Karpas-422 (cell line): ENCODE measurements around the gene XCR1. TPM values are rescaled to one million over a fixed set of nuclear protein-coding genes. Genes with fewer than 3 reads are reported as not detected.

Experiments used
- DNase-seq: peaks from one replicate; pipeline ENCODE4 v3.0.0-alpha.2; 2015
- H2AFZ ChIP-seq: fragments of 200-600 bp; sonication (generic); 2 replicates; pipeline ENCODE4 v1.6.1; 2014; ENCODE audit warnings: antibody characterized with exemption, low read length, mixed read lengths
- H3K27ac ChIP-seq: fragments of 200-600 bp; sonication (generic); 2 replicates; pipeline ENCODE4 v1.5.1; 2014; ENCODE audit warnings: mild to moderate bottlenecking, low read length, moderate library complexity
- H3K27me3 ChIP-seq: fragments of 200-600 bp; sonication (generic); 2 replicates; pipeline ENCODE4 v1.6.1; 2014; ENCODE audit warnings: low read length, mixed read lengths
- H3K36me3 ChIP-seq: fragments of 200-600 bp; sonication (generic); 2 replicates; pipeline ENCODE4 v1.6.1; 2014; ENCODE audit warnings: low read length, mixed read lengths; ENCODE audit not compliant: insufficient read depth
- H3K4me1 ChIP-seq: fragments of 200-600 bp; sonication (generic); 2 replicates; pipeline ENCODE4 v1.6.1; 2014; ENCODE audit warnings: mild to moderate bottlenecking, low read length, mixed read lengths
- H3K4me2 ChIP-seq: fragments of 200-600 bp; sonication (generic); 2 replicates; pipeline ENCODE4 v1.6.1; 2014; ENCODE audit warnings: low read length, low read depth, mild to moderate bottlenecking; ENCODE audit not compliant: poor library complexity, severe bottlenecking
- H3K4me3 ChIP-seq: fragments of 200-600 bp; sonication (generic); 2 replicates; pipeline ENCODE4 v1.5.1; 2014; ENCODE audit warnings: mild to moderate bottlenecking, antibody characterized with exemption, low read length, mixed read lengths
- H3K79me2 ChIP-seq: fragments of 200-600 bp; sonication (generic); 2 replicates; pipeline ENCODE4 v1.6.1; 2014; ENCODE audit warnings: mild to moderate bottlenecking, low read length, mixed read lengths
- H3K9ac ChIP-seq: fragments of 200-600 bp; sonication (generic); 2 replicates; pipeline ENCODE4 v1.6.0; 2014; ENCODE audit warnings: low read length
- H3K9me2 ChIP-seq: fragments of 200-600 bp; sonication (generic), shearing (Covaris generic); replicated peaks from 2 replicates; pipeline ENCODE4 v1.6.0; 2014; ENCODE audit warnings: mild to moderate bottlenecking, low read length, moderate library complexity; ENCODE audit not compliant: insufficient read depth
- H3K9me3 ChIP-seq: fragments of 300-700, 200-600 bp; sonication (generic); 2 replicates; pipeline ENCODE4 v1.6.1; 2014; ENCODE audit warnings: low read length, mixed read lengths
- H4K20me1 ChIP-seq: fragments of 200-600 bp; sonication (generic); 2 replicates; pipeline ENCODE4 v1.6.1; 2014; ENCODE audit warnings: mild to moderate bottlenecking, antibody characterized with exemption, low read length, low read depth; ENCODE audit not compliant: insufficient read depth
- total RNA-seq: library from RNA; depleted of rRNA; stranded (reverse); fragments of >200 nt; shearing (Covaris generic); gene quantifications from 2 replicates; pipeline ENCODE4 v1.2.3, GENCODE V29; 2014; ENCODE audit warnings: low replicate concordance

Gene XCR1
- total RNA-seq, 1 experiment from 2014 or later = not detected

DNA sequence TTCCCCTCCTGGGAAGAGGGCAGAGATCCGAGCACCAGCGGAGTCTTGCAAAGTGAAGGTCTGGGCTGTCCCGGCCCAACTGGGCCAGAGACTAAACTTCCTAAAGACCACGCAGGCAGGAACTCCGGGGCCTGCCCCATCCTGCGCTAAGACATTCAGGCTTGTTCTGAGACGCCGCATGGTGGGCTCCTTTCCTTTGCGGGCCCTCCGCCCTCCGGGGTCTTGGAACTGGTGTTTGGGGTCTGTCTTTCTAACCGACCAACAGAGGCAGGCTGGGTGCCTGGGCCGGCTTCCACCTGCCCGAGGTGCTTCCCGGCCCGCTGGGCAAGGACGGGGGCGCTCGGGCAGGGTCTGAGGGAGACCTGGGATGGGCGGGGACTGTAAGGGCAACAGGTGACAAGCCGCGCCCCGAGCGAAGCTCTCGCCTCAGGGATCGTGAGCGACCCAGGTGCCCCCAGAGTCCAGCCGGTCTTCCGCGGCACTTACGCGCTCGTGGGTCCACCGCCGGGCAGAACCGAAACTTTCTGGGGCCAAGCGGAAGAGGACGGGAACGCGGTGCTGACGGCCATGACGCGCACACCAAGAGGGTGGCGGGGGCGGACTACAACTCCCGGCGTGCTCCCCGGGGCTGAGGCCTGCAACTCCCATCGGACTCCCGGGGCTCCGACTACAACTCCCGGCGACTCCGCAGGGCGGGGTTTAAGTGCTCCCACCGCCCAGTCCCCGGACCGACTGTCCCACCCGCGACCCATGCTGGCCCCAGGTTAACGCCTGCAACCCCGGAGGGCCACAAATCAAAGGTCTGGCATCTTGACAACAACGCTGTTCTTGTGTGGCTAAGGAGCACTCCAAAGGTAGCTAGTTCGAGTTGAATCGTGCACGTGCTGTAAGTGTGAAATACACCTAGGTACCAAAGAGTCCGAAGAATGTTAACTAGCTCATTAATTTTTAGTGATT, 31.8 kb downstream of the XCR1 start, which contains the start of gene FYCO1:
FYCO1 (minus strand) TSS at position 589 of the 957 bp plus-strand sequence. CDS start 10,914 bp downstream, outside the sequence.
- Histone ChIP-seq H3K4me2 (peak within 1 kb of the TSS; percentile 94), H3K9ac (peak within 1 kb of the TSS; percentile 96), H3K9me2 (no peaks in the 10 kb centered on the region), H3K9me3 (no peaks in the 10 kb centered on the region), H3K4me3 (peak within 1 kb of the TSS; percentile 99), H3K36me3 (no peaks in the 10 kb centered on the region), H3K4me1 (peaks cover 37% of the 10 kb centered on the region), H3K27ac (peak within 1 kb of the TSS; percentile 59), H4K20me1 (no peaks in the 10 kb centered on the region), H3K27me3 (no peaks in the 10 kb centered on the region), H3K79me2 (peaks cover 52% of the 10 kb centered on the region), H2AFZ (peak within 1 kb of the TSS; percentile 98)
- peak; percentile 95 for DNase-seq

DNA sequence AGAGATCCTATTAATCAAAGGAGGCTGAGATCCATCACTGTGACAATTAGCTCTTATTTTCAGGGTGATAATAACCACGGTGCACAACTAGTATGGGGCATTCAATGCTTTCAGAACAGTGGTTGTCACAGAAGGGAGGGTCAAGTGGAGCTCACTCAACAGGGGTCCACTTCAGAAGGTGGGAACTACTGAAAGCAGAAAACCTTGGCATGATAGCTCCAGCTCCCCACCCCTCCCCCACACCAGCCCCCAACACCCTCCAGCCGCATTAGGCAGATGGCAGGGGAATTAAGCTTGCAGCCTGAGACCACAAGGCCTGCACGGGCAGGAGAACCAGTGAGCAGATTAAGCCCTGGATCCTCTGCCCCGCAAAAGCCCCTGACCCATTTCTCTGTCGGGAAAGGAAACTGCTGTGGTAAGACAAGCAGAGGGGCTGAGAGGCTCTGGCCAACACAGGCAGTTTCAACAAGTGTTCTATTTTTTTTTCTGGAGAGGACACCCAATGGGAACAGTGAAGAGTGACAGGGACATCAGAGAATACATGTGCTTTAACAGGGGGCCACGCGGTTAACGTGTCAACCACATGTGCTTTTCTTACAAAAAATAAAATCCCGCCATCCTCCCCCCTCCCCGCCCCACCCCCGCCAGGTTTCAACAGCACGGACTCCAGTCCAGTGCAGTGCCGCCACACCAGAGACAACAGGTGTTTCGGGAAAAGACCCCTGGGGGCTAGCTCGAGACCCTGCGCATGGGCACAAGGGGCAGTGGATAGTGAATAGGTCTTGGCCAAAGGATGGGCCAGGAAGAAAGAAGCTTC, 32.7 kb downstream of the XCR1 start:
- H2AFZ ChIP-seq = peak overlapping the region; percentile 67; the same call in 1 of the 2 replicates
- DNase-seq = peak; percentile 68
- peak overlapping the region; percentile 96 for H3K9ac ChIP-seq
- H3K9me3 ChIP-seq = no peaks in the 10 kb centered on the region
- no peaks in the 10 kb centered on the region for H4K20me1 ChIP-seq
- H3K4me3 ChIP-seq = peak overlapping the region; percentile 99
- no peaks in the 10 kb centered on the region for H3K27me3 ChIP-seq
- H3K79me2 ChIP-seq = peaks cover 61% of the 10 kb centered on the region
- no peaks in the 10 kb centered on the region for H3K9me2 ChIP-seq
- peak overlapping the region; percentile 94 for H3K4me2 ChIP-seq
- peak overlapping the region; percentile 59 for H3K27ac ChIP-seq
- peaks cover 37% of the 10 kb centered on the region for H3K4me1 ChIP-seq
- H3K36me3 ChIP-seq = no peaks in the 10 kb centered on the region

DNA sequence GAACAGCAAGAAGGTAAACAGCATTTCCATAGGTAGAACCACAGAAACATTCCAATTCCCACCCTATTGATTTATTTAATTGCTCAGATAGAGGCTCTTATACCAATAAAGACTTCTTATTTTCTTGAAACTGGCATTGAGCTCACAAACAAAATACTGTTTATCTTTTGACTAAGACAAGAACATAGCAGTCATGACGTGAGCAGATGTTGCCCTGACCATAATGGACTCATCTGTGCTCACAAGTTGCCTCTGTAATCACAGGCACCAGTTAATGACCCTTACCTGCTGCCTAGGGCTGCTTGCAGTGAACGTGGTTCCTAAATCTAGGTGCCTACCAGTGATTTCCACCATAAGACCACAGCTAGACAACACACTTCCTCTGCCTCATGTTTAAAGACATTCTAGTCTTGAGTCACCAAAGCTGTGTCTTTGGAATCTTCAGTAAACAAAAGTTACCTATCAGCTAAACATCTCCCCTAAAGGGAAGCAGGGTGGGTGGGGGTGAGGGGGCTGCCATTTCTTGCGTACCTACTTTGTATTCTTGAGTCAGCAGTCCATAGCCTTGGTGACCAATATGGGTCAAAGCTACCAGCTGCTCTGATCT, 33.8 kb downstream of the XCR1 start:
- no peaks in the 10 kb centered on the region for H3K36me3 ChIP-seq
- H3K27me3 ChIP-seq = no peaks in the 10 kb centered on the region
- H3K79me2 ChIP-seq = peaks cover 72% of the 10 kb centered on the region
- H3K4me1 ChIP-seq = peaks cover 37% of the 10 kb centered on the region
- no peak overlapping the region for H3K9ac ChIP-seq
- no peaks in the 10 kb centered on the region for H4K20me1 ChIP-seq
- DNase-seq = no peak
- peak overlapping the region; percentile 48; the same call in 1 of the 2 replicates for H3K27ac ChIP-seq
- H3K4me3 ChIP-seq = peak overlapping the region; percentile 99; the same call in 1 of the 2 replicates
- H3K9me3 ChIP-seq = no peaks in the 10 kb centered on the region
- no peak overlapping the region for H2AFZ ChIP-seq
- peak overlapping the region; percentile 94 for H3K4me2 ChIP-seq
- H3K9me2 ChIP-seq = no peaks in the 10 kb centered on the region

DNA sequence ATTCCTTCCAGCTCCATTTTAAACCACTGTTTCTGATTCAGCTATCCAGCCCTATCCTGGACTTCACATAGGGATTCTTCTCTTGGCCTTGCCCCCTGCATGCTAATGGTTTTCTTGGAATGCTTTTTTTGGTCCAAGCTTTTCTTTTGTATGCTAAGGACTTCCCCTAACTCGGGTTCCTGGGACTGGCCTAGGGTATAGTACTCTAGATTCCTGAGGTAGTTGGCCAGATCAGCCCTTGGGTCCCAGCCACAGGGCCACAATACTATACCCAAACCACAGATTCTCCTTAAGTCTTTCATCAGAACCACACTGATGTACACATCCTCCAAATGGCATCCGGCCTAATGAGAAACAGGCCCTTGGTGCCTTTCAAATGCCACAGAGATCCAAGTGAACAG, 34.5 kb downstream of the XCR1 start:
- H3K27ac ChIP-seq = peak overlapping the region; percentile 48
- H3K4me2 ChIP-seq = peak overlapping the region; percentile 94
- no peaks in the 10 kb centered on the region for H4K20me1 ChIP-seq
- H3K9ac ChIP-seq = peak overlapping the region; percentile 24; the same call in 1 of the 2 replicates
- H3K9me3 ChIP-seq = no peaks in the 10 kb centered on the region
- H3K36me3 ChIP-seq = no peaks in the 10 kb centered on the region
- no peak overlapping the region for H2AFZ ChIP-seq
- no peaks in the 10 kb centered on the region for H3K9me2 ChIP-seq
- peaks cover 37% of the 10 kb centered on the region for H3K4me1 ChIP-seq
- DNase-seq = no peak
- peaks cover 79% of the 10 kb centered on the region for H3K79me2 ChIP-seq
- H3K4me3 ChIP-seq = peak overlapping the region; percentile 35; the same call in 1 of the 2 replicates
- no peaks in the 10 kb centered on the region for H3K27me3 ChIP-seq

DNA sequence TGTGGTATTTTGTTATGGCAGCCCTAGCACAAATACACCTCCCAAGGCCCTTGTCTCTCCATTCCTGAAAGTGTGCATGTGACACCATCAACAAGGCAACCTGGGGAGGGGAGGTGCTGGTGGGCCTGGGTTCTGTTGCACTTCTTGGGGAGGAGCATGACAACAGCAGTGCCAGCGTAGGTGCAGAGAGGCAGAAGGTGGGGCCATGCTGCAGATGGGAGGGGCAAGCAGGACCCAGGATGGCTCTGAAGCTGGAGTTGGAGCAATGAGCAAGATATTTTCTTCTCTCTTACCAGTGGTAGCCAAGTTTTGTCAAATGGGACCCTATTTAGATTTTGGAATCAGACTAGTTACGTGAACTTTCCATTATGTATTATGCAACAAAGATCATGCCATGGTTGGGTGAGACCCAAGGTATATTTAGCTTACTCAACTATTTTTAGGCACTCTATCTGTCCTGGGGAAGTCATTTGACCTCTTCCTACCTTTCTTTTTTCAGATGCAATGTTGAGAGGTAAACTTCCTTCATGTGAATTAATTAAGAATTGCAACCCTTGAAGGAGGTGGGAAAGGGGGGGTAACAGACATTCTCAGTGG, 35.1 kb downstream of the XCR1 start:
- peak; percentile 56 for DNase-seq
- peaks cover 85% of the 10 kb centered on the region for H3K79me2 ChIP-seq
- no peaks in the 10 kb centered on the region for H4K20me1 ChIP-seq

DNA sequence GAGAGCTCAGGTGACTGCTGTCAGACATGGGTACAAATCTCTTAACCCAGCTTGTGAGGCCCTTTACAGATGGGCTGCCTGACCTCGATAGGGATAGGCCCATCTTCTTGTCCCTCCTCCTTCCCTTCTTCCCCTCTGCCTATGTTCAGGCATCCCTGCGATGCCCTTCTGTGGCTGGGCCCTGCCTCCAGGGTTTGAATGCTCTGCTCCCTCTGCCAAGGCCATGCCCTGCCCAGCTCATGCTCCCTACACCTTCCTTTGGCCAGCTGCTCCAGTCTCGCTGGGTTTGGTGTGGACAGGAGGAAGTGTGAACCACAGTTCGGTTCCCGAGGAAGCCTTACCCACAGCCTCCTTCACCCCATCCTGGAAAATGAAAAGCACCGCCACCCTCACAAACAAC, 35.9 kb downstream of the XCR1 start:
- H3K79me2 ChIP-seq = peaks cover 94% of the 10 kb centered on the region
- H3K4me2 ChIP-seq = no peak overlapping the region
- no peaks in the 10 kb centered on the region for H3K9me2 ChIP-seq
- H3K4me3 ChIP-seq = no peak overlapping the region
- no peak overlapping the region for H2AFZ ChIP-seq
- H3K27me3 ChIP-seq = no peaks in the 10 kb centered on the region
- H3K36me3 ChIP-seq = no peaks in the 10 kb centered on the region
- H3K27ac ChIP-seq = no peak overlapping the region
- no peak for DNase-seq
- H3K9ac ChIP-seq = no peak overlapping the region
- no peaks in the 10 kb centered on the region for H4K20me1 ChIP-seq
- no peaks in the 10 kb centered on the region for H3K9me3 ChIP-seq
- H3K4me1 ChIP-seq = peaks cover 35% of the 10 kb centered on the region

More for the DNA sequence above, 35.1 kb downstream of the XCR1 start:
- H3K4me3 ChIP-seq = 0 out of 2 replicates have a peak overlapping the region, but pooled peaks have one; percentile 35
- H3K9ac ChIP-seq = peak overlapping the region; percentile 24; the same call in 1 of the 2 replicates
- peaks cover 37% of the 10 kb centered on the region for H3K4me1 ChIP-seq
- H3K9me3 ChIP-seq = no peaks in the 10 kb centered on the region
- no peaks in the 10 kb centered on the region for H3K9me2 ChIP-seq
- no peaks in the 10 kb centered on the region for H3K36me3 ChIP-seq
- H2AFZ ChIP-seq = no peak overlapping the region
- H3K27me3 ChIP-seq = no peaks in the 10 kb centered on the region
- H3K4me2 ChIP-seq = peak overlapping the region; percentile 94
- peak overlapping the region; percentile 48 for H3K27ac ChIP-seq

DNA sequence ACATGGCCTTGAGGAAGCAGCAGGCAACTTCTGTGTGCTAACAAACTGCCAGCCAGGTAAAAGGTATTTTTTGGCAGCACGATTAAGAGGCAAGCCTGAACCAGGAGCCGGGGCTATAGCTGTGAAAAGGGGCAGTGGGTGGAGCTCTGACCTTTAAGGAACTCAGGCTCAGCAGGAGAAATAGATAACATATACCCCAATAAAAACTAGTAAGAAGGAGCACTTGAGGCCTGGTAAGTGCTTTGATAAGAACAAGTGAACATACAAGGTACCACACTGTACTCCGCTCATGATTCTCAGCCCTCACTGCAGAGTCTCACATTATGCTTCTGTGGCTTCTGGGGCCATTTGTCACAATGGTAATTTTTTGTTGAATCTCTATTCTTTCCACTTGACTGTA, 37.1 kb downstream of the XCR1 start:
- Histone ChIP-seq H3K27ac (no peak overlapping the region), H3K36me3 (no peaks in the 10 kb centered on the region), H3K4me3 (no peak overlapping the region), H3K9me3 (no peaks in the 10 kb centered on the region), H3K79me2 (peaks cover 98% of the 10 kb centered on the region), H2AFZ (no peak overlapping the region), H3K4me1 (peaks cover 29% of the 10 kb centered on the region), H3K4me2 (no peak overlapping the region), H4K20me1 (no peaks in the 10 kb centered on the region), H3K9me2 (no peaks in the 10 kb centered on the region), H3K9ac (no peak overlapping the region), H3K27me3 (no peaks in the 10 kb centered on the region)
- DNase-seq = no peak
